CD4-positive, alpha-beta T cell treated with Interferon alpha-2 for 1 hour (primary cell): ENCODE data around the gene PEX16.

Experiments
- DNase-seq, 2 donors: peaks; one replicate each; pipeline ENCODE4 v3.0.0-alpha.2; 2020 to 2022

Gene PEX16

DNA sequence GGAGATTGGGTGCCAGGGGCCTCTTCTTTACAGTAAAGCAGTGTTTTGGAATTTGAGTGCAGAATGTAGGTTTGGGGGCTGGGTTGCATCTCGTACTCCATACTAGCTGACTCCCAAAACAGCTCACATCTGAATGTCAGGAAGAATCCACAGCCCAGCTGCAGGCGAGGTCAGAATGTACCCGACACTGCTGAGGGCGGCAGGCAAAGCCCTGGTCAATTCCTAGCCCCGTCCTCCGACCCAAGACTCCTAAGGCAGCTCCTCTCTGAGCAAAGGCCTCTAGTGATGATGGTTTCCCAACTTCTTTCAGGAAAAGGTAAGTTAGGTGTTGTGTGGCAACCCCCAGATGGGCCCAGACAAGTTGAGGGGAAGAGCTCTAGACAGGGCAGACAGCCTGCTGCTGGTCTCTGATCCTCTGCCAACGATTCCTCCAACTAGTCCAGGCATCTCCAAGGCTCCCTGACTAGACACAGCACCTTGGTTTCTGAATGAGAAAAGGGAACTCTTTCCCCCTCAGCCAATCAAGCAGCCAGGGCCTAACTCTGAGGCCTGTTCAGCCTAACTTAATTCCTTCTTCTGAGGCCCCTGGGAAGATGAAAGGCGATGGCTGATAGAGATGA is 13.4 kb upstream of the PEX16 start:
- no peak for DNase-seq

DNA sequence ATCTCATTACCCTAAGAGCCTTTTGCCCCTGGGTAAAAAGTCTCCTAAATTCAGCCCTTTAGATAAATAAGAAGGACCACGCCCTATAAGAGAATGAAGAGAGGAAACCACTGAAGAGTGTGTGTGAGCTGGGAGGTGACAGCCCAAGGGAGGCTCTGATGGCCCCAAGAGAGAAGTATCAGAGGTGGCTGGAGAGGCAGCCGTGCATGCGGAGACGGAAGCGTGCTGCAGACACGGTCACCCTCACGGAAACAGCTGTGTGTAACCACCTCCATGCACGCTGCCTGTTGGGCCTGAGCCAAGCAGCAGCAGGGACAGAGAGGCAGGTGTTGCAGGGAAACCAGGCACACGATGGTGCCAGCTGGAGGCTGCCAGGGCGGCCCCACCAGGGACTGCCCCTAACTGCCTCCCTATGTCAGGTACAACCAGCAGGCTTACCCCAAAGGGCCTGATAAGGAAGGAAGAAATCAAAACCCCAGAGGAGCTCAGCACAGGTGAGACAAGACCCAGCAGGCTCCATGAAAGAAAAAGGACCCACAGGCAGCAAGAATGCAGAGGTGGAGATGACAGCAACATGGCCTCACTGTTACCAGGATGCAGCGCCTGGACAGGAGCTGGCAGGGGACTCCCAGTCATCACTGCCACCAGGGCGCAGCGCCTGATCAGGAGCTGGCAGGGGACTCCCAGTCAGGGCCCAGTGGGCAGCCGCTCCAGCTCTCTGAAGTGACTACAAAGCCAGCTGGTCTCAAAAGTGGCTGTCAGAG is 12.5 kb upstream of the PEX16 start:
- peak; percentile 59 to 80 for DNase-seq

DNA sequence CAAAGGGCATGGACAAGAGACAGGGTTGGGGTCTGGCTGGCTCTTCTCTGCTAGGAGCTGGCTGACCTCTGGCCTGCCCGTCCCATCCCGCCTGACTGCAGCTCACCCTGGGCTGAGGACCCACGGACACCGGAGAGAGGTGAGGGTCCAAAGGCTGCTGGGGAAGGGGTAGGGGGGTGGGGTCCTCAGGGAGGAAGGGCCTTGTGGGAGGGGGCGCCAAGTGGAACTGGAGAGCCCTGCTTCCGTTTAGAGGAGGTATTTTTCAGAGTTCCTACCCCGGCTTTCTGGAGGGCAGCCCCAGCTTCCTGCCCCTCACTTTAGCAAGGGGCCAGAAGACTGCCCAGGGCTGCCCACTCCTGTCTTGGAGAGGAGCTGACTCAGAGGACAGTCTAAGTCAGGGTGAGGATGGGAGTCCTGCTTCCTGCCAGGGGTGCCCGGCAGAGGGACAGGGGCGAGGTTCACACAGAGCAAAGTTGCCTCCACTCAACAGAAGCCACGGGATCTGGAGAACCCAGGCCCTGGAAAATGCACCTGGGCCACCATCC is 11.9 kb upstream of the PEX16 start:
- DNase-seq = no peak

DNA sequence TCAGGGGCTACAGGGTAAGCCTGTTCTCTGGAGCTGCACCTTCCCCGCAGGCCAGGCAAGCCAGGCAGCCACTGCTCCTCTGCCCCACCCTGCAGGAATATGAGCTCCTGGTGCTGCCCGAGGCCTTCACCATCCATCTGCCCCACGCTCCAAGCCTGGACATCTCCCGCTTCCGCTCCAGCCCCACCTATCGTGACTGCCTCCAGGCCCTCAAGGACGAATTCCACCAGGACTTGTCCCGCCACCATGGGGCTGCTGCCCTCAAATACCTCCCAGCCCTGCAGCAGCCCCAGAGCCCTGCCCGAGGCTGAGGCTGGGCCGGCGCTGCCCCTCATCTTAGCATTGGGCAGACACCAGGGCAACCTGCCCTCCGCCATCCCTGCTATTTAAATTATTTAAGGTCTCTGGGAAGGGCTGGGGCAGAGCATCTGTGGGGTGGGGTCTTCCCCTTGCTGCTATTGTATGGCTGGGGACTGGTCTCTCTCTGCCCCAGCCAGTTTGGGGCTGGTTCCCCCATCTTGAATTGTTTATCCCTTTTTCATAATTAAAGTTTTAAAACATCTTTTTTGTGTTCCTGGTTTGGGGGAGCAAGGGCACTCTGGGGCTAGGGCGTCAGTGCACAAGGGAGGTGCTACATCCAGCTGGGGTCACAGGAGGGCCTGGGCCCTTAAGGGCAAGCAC is 11.0 kb upstream of the PEX16 start:
- DNase-seq = no peak

DNA sequence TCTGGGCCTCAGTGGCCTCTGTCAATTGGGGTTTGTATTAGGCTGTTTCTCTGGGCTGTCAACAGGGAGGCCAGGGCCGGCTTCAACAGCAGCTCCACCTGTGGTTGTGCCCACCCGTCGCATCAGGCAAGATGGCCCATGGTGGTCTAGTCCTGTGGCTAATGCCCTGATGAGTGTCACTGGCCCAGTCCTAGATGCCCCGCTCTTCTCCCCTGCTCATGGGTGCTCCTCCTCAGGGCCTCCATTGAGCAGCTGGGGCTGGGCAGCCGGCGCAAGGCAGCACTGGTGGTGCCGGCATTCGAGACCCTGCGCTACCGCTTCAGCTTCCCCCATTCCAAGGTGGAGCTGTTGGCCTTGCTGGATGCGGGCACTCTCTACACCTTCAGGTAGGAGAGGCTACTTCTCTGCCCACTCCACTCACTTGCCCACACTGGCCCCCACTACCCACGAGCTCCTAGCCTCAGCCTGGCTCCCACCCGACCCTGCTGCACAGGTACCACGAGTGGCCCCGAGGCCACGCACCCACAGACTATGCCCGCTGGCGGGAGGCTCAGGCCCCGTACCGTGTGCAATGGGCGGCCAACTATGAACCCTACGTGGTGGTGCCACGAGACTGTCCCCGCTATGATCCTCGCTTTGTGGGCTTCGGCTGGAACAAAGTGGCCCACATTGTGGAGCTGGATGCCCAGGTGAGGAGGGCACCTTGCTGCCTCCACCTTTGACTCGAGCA is 10.2 kb upstream of the PEX16 start:
- no peak for DNase-seq

DNA sequence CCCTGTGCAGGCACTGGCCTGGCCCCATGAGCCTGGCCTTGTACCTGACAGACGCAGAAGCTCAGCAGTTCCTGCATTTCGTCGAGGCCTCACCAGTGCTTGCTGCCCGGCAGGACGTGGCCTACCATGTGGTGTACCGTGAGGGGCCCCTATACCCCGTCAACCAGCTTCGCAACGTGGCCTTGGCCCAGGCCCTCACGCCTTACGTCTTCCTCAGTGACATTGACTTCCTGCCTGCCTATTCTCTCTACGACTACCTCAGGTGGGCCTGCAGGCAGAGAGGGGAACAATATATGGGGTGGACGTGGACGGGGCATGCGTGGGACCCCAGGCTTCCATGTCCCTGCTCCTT is 9.6 kb upstream of the PEX16 start:
- no peak for DNase-seq

DNA sequence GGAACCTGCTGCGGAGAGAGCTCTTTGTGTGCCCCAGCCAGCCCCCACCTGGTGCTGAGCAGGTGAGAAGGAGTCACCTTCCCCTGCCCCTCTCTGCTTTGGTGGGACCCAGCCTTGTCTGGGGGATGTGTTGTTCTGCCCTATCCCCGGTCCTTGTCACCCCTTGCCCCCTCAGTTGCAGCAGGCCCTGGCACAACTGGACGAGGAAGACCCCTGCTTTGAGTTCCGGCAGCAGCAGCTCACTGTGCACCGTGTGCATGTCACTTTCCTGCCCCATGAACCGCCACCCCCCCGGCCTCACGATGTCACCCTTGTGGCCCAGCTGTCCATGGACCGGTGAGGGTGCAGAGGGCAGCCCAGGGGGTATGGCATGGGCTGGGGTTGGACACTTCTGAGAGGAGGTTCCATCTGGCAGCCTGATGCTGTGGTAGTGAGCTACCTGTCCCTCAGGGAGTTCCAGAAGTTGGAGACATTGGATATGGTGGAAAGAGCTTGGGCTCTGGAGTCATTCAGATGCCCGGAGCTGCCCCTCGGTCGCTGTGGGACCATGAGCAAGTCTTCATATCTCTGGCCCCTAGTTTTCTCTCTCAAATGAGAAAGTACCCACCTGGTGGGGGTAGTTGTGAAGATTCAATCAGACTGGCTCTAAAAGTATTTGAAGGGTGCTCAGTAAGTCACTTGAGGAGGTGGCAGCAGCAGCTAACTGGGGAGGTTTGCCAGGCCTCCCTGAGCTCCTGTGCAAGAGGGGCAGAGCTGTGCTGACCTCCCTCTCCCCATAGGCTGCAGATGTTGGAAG is 9.1 kb upstream of the PEX16 start:
- no peak for DNase-seq

DNA sequence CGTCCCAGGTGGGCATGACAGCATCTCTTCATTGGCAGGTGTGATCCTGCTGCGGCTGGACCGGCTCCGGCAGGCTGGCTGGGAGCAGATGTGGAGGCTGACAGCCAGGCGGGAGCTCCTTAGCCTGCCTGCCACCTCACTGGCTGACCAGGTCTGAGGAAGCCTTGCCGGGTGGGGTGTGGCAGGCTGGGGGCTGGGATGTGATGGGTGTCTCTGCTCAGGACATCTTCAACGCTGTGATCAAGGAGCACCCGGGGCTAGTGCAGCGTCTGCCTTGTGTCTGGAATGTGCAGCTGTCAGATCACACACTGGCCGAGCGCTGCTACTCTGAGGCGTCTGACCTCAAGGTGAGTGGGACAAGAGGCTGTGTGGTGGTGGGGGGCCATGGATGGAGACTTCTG is 8.3 kb upstream of the PEX16 start:
- no peak for DNase-seq

DNA sequence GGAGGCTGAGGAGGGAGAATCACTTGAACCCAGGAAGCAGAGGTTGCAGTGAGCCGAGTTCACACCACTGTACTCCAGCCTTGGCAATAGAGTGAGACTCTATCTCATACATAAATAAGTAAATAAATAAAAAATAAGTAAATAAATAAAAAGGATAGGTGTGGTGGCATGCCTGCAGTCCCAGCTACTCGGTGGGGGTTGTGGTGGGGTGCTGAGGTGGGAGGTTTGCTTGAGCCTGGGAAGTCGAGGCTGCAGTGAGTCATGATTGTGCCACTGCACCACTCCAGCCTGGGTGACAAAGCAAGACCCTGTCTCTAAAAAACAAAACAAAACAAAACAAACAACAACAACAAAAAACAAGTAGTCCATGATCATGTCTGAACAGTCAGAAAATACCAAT is 7.9 kb upstream of the PEX16 start:
- no peak for DNase-seq

DNA sequence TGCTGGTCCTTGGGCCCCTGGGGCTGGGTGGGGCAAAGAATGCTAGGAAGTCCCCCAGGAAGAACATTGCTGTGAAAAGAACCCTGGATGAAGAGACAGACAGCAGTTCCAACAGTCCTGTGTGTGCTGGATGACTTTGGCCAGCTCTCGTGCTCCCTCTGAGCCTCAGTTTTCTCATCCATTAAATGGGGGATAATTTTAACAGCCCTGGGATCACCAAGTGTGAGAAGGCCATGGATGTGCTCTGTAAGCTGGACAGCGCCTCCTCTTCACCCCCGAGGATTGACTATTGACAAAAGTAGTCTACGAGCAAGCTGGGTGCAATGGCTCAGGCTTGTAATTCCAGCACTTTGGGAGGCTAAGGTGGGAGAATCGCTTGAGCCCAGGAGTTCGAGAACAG is 7.2 kb upstream of the PEX16 start:
- no peak for DNase-seq

DNA sequence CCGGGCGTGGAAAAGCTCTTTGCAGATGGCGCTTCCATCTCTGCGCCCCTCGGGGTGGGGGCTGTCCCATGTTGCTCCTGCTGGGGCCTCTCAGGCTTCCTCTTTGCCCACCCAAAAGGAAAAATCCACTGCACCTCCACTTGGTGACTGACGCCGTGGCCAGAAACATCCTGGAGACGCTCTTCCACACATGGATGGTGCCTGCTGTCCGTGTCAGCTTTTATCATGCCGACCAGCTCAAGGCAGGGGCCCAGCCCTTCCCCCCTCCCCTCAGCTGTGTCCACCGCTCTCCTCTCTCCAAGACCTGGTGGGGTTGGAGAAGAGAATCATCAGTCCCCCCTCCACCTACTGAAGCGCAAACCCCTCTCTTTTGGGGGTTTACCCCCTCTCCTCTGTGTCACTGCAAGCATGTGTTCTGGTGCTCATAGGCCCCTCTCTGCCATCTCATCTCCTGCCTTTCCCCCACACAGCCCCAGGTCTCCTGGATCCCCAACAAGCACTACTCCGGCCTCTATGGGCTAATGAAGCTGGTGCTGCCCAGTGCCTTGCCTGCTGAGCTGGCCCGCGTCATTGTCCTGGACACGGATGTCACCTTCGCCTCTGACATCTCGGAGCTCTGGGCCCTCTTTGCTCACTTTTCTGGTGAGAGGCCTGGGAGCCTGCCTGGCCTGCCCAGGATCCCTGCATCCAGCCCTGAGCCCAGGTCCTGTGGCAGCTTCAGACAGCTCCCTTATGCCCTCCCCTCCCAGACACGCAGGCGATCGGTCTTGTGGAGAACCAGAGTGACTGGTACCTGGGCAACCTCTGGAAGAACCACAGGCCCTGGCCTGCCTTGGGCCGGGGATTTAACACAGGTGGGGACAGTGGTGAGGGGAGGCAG is 6.6 kb upstream of the PEX16 start:
- no peak for DNase-seq

DNA sequence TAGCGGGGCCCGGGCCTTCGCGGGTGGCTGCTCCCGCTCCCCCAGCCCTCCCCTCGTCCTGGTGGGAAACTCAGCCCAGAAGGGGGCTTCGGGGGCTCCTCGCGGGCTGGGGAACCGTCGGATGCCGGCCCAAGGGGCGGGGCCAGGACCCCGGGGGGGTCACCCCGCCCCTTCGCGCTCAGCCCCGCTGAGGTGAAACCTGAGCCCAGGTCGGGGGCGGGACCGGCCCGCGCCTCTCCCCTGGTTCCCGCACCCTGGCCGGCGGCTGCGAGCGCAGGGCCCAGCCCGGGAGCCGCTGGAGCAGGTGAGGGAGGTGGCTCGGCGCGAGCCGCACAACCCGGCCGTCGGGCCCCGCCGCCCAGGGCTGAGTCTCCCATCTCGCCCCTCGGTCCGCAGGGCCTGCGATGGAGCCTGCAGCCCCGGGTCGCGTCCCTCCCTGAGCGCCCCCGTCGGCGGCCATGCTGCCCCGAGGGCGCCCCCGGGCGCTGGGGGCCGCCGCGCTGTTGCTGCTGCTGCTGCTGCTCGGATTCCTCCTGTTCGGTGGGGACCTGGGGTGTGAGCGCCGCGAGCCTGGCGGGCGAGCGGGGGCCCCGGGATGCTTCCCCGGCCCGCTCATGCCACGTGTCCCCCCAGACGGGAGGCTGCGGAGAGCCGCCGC is 4.9 kb upstream of the PEX16 start, which contains the start of gene LARGE2:
TSS of gene LARGE2 (plus strand) at position 232 of the 658 bp plus-strand sequence. CDS start at position 459, 227 bp downstream.
- peak in 1 of 2 donors; percentile 39 for DNase-seq

DNA sequence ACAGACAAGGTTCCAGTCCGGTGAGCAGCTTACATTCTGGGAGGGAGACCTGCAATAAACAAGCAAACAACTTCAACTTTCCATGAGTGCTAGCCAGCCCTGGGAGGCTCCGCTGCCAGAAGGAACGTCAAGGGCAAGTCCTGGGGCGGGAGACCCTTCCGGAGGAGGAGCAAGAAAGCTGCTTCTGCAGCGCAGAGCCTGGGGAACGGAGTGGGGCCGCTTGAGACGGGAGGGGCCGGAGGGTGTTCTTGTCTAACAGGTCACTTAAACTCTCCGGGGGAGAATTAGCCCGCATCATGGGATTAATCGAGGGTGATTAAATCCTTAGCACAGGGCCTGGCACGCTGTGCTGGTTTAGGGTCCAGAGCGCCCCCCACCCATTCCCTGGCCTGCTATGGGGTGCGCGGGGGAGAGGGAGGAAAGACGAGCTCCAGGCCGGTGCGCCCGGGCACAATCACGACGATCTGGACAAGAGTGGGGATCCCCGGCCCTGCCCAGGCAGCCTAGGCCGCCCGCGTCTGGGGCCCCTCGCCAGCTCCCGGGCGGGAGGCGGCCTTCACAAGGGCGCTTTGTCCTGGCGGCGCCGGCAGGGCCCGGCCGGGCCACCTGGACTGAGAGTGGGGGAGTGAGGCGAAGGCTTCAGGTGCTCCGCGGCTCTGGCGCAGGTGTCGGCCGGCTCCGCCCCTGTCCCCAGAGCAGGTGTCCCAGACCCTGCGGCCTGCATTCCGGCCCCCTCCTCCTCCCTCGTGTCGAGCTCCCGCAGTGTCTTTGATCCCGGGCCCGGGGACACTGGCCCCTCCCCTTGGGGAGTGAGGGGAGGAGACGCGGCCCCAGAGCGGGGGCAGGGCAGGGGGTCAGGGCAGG is 4.1 kb upstream of the PEX16 start:
- DNase-seq = peak in 1 of 2 donors; percentile 20

DNA sequence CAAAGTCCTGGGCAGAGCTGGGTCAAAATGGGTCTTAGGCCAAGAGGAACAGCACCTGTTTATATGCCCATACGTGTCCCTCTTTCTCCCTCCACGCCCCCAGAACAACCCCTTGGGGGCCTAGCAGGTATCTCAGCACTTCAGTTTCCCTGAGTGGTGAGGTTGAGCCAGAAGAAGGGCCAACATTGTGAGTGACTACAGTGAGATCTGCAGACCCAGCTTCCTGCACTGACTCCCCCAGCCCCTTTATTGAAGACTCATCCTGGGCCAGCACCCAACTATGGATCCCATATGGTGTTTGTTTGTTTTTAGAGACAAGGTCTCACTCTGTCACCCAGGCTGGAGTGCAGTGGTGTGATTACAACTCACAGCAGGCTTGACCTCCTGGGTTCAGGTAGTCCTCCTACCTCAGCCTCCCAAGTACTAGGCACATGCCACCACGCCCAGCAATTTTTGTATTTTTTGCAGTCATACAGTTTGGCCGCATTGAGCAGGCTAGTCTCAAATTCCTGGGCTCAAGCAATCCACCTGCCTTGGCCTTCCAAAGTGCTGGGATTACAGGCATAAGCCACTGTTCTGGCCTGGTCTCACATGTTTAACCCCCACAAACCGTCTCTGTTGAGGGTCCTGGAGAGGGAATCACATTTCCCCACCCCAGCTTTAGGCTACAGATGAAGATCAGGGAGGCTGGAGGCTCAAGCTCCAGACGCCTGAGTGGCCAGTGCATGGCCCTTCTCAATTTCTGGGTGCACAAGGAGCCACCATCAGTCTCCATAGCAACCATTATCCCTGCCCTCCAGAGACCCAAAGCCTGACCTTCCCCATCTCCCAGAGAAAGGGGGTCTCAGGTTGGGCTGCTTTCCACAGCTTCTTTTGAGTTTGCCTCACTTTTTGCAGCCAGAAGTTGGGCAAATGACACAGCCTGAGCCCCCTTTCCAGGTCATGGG is 3.1 kb upstream of the PEX16 start:
- DNase-seq = no peak

DNA sequence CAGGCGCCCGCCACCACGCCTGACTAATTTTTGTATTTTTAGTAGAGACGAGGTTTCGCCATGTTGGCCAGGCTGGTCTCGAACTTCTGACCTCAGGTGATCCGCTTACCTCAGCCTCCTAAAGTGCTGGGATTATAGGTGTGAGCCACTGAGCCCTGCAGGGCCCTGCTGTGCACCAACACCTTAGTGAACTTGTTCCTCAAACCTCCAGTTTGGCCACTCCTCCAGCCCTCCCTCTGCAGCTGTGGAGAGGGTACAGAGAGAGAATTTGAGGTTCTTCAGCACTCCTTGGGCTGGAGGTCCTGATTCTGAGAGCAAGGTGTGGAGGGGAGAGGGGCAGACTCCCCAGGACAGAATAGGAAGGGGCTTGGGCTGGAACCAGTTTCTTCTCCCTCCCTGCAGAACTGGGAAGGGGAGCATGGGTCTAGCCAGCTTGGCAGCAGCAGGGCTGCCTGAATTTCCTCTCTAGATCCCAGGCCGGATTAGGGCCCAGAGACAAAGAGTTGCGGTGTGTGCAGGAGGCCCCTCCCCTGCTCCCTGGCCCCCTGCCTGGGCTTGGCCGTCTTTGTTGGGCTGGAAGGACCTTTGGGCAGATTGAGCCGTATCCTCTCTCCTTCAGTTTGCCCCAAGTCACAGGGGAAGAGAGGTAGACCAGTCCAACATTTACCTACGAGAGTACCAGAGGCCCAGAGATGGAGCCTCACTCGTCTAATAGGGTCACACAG is 2.3 kb upstream of the PEX16 start:
- no peak for DNase-seq

DNA sequence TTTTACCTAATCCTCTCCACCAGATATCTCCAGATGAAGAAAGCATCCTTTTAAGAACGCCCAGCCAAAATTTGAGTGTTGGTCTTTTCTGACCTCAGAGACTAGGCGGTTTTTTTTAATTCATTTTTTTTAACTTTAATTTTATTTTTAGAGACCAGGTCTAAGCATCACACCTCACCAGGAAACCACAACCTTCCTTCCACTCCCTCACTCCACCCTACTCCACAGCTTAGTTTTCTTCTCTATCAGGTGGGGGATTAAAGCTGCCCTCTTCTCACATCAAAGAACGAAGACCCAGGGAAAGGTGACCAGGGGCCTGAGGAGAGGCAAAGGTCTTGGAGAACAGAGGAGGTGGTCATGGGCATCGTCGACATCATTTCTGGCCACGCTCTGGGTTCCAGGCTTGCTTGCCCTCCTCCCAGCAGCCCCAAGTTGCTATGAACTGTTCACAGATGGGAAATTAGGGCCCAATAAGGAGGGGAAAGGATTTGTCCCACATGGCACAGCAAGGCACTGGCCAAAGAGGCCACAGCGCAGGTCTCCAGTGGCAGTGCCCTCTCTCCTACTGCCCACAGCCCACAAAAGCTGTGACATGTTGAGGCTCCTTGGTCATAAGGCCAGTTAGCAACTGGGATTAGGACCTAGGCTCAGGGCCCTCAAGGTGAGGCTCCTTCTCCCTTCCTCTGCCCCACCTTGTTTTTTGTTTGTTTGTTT is 1.4 kb upstream of the PEX16 start:
- no peak for DNase-seq

DNA sequence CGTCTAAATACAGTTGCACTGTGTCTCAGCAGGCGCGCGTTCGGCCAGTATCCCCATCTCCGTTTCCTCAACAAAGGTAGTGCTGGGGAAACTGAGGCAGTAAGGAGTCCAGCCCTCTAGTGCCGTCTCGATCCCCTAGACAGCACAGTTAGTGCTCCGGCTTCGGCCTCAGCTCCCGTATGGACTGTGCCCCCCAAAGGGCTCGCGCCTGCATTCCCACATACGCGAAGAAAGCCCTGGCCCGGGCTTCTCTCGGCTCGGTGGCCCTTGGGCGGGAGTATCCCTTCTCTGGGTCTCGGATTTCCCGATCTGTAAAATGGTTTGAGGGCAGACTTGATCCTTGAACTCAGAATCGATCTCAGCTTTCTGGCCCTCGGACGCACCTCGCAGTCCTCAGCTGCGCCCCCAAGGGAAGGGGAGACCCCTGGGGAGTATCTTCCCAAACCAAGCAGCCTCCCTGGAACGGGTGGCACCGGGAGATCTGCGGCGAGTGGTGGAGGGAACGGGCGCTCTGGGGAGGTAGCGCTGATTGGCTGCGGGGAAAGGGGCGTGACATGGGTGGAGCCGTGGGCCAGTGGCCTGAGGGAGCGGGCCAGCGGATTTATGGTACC is 759 bp upstream of the PEX16 start:
- peak; percentile 54 to 66 for DNase-seq
